ENCODE data around the gene S100A11. TPM values are rescaled to one million over a fixed set of nuclear protein-coding genes. Genes with fewer than 3 reads are reported as not detected.

S100A11 gene
- total RNA-seq = 33.3 and 38.5 TPM in 2 replicates

DNA sequence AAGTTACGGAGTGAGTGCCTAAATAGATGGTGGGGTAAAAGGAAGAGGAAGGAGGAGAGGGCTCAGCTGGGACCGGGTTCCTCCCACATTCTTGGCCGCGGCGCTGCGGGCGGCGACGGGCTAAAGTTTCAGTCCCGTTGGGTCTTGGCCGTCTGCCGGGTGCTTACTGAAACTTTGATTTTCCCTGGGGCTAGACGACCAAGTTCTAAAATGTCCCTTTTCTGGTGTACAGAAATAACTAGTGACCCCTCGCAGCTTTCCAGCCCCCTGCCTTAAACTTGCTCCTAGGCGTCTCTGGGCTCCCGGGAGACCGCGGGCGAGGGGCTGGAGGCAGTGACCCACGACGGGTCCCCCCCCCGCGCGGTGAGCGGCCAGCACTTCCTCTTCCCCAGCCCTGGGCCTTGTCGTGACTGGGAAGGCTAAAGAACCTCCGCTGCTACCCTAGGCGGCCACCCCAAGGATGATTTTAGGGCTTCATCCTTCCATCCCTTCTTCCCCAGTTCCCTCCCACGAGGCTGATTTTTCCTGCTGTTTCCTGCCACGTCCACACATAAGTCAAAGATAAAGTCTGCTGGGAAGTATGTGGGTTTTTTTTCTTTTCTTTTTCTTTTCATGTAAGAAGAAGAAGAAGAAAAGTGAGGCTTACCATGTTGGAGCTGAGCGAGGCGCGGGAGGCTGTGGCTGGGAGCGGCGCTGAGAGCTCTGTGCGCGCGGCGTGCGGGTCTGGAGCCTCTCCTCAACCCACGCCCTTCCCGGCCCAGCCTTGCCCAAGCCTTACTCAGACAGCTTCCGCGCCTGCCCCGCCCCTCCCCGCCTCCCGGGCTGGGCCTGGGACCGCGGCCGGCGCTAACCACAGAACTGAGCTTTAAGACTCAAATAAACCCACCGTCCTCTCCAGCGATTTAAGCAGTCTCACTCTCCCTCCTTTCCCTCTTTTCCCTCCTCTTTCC, at the start of gene S100A11:
S100A11 (minus strand) TSS at position 738 of the 950 bp plus-strand sequence; CDS start at position 649, 89 bp downstream.

DNA sequence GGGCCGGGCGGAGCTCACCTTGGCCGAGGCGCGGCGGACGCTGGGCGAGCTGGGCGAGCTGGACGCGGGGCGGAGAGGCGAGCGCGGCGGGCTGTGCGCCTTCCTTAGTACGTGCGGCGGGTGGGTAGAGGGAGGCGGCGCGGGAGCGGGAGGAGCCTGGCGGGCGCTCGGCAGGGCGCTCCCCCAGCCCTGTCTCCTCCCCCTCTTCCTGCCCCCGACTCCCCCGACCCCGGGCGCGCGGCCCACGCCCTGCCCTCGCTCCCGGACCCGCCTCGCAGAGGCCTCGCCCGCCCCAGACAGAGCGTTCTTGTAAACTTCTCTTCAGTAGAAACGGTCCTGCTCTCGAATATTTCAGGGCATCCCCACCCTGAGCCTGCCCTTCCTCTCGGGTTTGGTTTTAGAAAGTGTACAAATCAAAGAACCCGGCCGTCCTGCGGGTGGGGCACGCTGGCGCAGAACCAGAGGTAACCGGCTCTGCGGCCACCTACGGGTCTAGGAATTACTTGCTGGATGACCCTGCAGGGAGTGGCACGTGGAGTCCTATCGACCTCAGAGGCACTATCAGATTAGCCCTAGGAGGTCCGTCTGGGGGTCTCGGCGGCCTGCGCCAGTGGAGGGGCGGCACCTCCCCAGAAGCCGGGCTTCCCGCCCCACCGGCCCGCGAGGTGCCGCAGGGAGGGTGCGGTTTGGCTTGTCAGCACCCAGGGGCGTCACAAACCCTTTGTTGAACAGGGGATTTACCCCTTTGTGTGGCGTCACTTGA, 42.9 kb downstream of the S100A11 start, which contains the start of gene S100A10:
S100A10 (minus strand) TSS at position 126 of the 763 bp plus-strand sequence. CDS start 7,629 bp downstream, outside the sequence.

Other genes with a start within 250 kb of the S100A11 start
- gene TDRKH, start 246.5 kb downstream of the S100A11 start, total RNA-seq = 1.9 and 2.0 TPM in 2 replicates
- not detected in 2 replicates for gene LINGO4, start 231.6 kb downstream of the S100A11 start, total RNA-seq
- gene RORC, start 205.2 kb downstream of the S100A11 start, total RNA-seq = not detected in 2 replicates
- gene C2CD4D, start 197.2 kb downstream of the S100A11 start, total RNA-seq = not detected in 2 replicates
- gene THEM5, start 183.3 kb downstream of the S100A11 start, total RNA-seq = not detected in 2 replicates
- 6.8 and 8.4 TPM in 2 replicates for gene THEM4, start 127.5 kb downstream of the S100A11 start, total RNA-seq
- 50.8 and 85.4 TPM in 2 replicates for gene S100A10, start 43.1 kb downstream of the S100A11 start, total RNA-seq
- not detected in 2 replicates for gene TCHHL1, start 52.1 kb upstream of the S100A11 start, total RNA-seq
- under 0.01 TPM in 1 of 2 replicates, not detected in the other for gene TCHH, start 78.4 kb upstream of the S100A11 start, total RNA-seq
- under 0.01 TPM in 2 replicates for gene RPTN, start 122.2 kb upstream of the S100A11 start, total RNA-seq
- not detected in 2 replicates for gene HRNR, start 187.2 kb upstream of the S100A11 start, total RNA-seq

All from regular cardiac myocyte (primary cell).